Loucy (cell line): Measurements from ENCODE around the gene ELAC1.

Experiments used
- CTCF ChIP-seq: fragments of 200-600 bp; sonication (generic); conservative IDR thresholded peaks from 2 replicates; pipeline ENCODE4 v1.5.1; 2014; ENCODE audit warnings: mild to moderate bottlenecking, antibody characterized with exemption, low read length
- EZH2phosphoT487 ChIP-seq: fragments of 200-600 bp; IDR thresholded peaks from 2 replicates; pipeline ENCODE4 v1.6.1; 2018; ENCODE audit warnings: antibody characterized with exemption, mild to moderate bottlenecking, moderate library complexity, borderline replicate concordance

DNA sequence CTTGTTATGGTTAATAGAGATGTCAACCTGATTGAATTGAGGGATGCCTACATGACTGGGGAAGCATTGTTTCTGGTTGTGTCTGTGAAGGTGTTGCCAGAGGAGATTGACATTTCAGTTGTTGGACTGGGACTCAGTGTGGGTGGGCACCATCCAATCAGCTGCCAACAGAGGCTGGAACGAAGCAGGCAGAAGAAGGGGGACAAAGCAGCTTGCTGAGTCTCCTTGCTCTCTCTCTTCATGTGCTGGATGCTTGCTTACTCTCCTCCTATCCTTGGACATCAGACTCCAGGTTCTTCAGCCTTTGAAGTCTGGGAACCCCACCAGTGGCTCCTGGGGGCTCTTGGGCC, 39.9 kb downstream of the ELAC1 start:
- TF ChIP-seq CTCF (no peak), EZH2phosphoT487 (no peak)
